NCI-H748 (cell line): ENCODE measurements around the gene NCKAP5.

Experiments used
- DNase-seq: peaks from one replicate; lab custom pipeline; 2025; ENCODE audit not compliant: unreplicated experiment; lab: John Stamatoyannopoulos, UW

NCKAP5 gene

GRCh38 chr2:132664096-132664495 is 904.2 kb downstream of the NCKAP5 start:
- DNase-seq, result no peak

GRCh38 chr2:132662732-132663131 is 905.5 kb downstream of the NCKAP5 start:
- peak; percentile 1 for DNase-seq

GRCh38 chr2:132659331-132659730 is 908.9 kb downstream of the NCKAP5 start:
- no peak for DNase-seq

- no peak for DNase-seq
Measured at GRCh38 chr2:132656266-132656975, 911.8 kb downstream of the NCKAP5 start.

- no peak for DNase-seq
Measured at GRCh38 chr2:132654968-132655367, 913.3 kb downstream of the NCKAP5 start.

GRCh38 chr2:132654335-132654734 is 913.9 kb downstream of the NCKAP5 start:
- no peak for DNase-seq

- DNase-seq, result no peak
Measured at GRCh38 chr2:132652474-132652873, 915.8 kb downstream of the NCKAP5 start.

GRCh38 chr2:132651115-132652045 is 916.9 kb downstream of the NCKAP5 start:
- DNase-seq, result peak; percentile 57

GRCh38 chr2:132646540-132647108 is 921.6 kb downstream of the NCKAP5 start:
- no peak for DNase-seq

- no peak for DNase-seq
Measured at GRCh38 chr2:132645722-132646539, 922.3 kb downstream of the NCKAP5 start.

- no peak for DNase-seq
Measured at GRCh38 chr2:132645176-132645575, 923.1 kb downstream of the NCKAP5 start.

GRCh38 chr2:132642415-132642814 is 925.8 kb downstream of the NCKAP5 start:
- no peak for DNase-seq

- no peak for DNase-seq
Measured at GRCh38 chr2:132641819-132642218, 926.4 kb downstream of the NCKAP5 start.

- DNase-seq, result no peak
Measured at GRCh38 chr2:132640116-132640515, 928.1 kb downstream of the NCKAP5 start.

- peak; percentile 45 for DNase-seq
Measured at GRCh38 chr2:132638313-132639040, 929.8 kb downstream of the NCKAP5 start.

- no peak for DNase-seq
Measured at GRCh38 chr2:132636346-132636745, 931.9 kb downstream of the NCKAP5 start.

- no peak for DNase-seq
Measured at GRCh38 chr2:132633635-132634034, 934.6 kb downstream of the NCKAP5 start.

- DNase-seq, result no peak
Measured at GRCh38 chr2:132632000-132632649, 936.1 kb downstream of the NCKAP5 start.

- DNase-seq, result no peak
Measured at GRCh38 chr2:132627536-132627935, 940.7 kb downstream of the NCKAP5 start.
